ENCODE data around the gene PDLIM5. TPM values are rescaled to one million over a fixed set of nuclear protein-coding genes. Genes with fewer than 3 reads are reported as not detected.

Gene PDLIM5
- total and polyA plus RNA-seq, 7 donors, result 215 to 840 (median 480) TPM

GRCh38 chr4:94413085-94413840, 38.5 kb upstream of the PDLIM5 start:
- Histone ChIP-seq H3K9me3 (peaks cover 4% of the 10 kb centered on the region), H3K4me3 (peak overlapping the region; percentile 51), H3K27ac (peak overlapping the region; percentile 90), H3K4me1 (peaks cover 42% of the 10 kb centered on the region), H3K27me3 (ENCODE audit: insufficient read depth in 3 of 3, low read length in 2 of 3) (no peaks in the 10 kb centered on the region), H3K36me3 (ENCODE audit: insufficient read depth in 1 of 2, low read depth in 1 of 2) (no peaks in the 10 kb centered on the region)
- 21 to 42% (median 23%) methylated on average over 2 of the region's 2 CpGs for WGBS, 3 donors
- intact Hi-C loops (cut with DNase I), result no loop called here
- no peak for TF ChIP-seq CTCF (IDR thresholded peaks at IDR 0.05)
- DNase-seq (no peak), ATAC-seq (peak in 3 of 4 donors; percentile 23 to 53 (median 30))

- Histone ChIP-seq H3K27ac (peak overlapping the region; percentile 90), H3K4me3 (peak overlapping the region; percentile 1), H3K4me1 (peaks cover 44% of the 10 kb centered on the region), H3K9me3 (peaks cover 4% of the 10 kb centered on the region), H3K27me3 (ENCODE audit: insufficient read depth in 3 of 3, low read length in 2 of 3) (no peaks in the 10 kb centered on the region), H3K36me3 (ENCODE audit: insufficient read depth in 1 of 2, low read depth in 1 of 2) (no peaks in the 10 kb centered on the region)
- DNase-seq (no peak), ATAC-seq (no peak)
- WGBS, 3 donors, result 95 to 100% (median 99%) methylated on average over 1 of the region's 1 CpG
- TF ChIP-seq CTCF (IDR thresholded peaks at IDR 0.05), result no peak
- intact Hi-C loops (cut with DNase I), result no loop called here
These were observed 36.8 kb upstream of the PDLIM5 start for GRCh38 chr4:94414907-94415306.

GRCh38 chr4:94415448-94415847, 36.3 kb upstream of the PDLIM5 start:
- Histone ChIP-seq H3K27ac (peak overlapping the region; percentile 90), H3K4me3 (no peak overlapping the region), H3K4me1 (peaks cover 44% of the 10 kb centered on the region), H3K9me3 (peaks cover 4% of the 10 kb centered on the region), H3K36me3 (ENCODE audit: insufficient read depth in 1 of 2, low read depth in 1 of 2) (no peaks in the 10 kb centered on the region), H3K27me3 (ENCODE audit: insufficient read depth in 3 of 3, low read length in 2 of 3) (no peaks in the 10 kb centered on the region)
- ATAC-seq (no peak), DNase-seq (no peak)
- TF ChIP-seq CTCF (IDR thresholded peaks at IDR 0.05), result no peak
- WGBS, 3 donors, result 87 to 88% (median 87%) methylated on average over 3 of the region's 3 CpGs
- intact Hi-C loops (cut with DNase I), result no loop called here

GRCh38 chr4:94416335-94416734, 35.4 kb upstream of the PDLIM5 start:
- DNase-seq (no peak), ATAC-seq (no peak)
- 95% methylated on average over 4 of the region's 4 CpGs for WGBS, 3 donors
- intact Hi-C loops (cut with DNase I), result no loop called here
- no peaks in the 10 kb centered on the region for H3K27me3 ChIP-seq (ENCODE audit: insufficient read depth in 3 of 3, low read length in 2 of 3)
- H3K4me3 ChIP-seq, result no peak overlapping the region
- H3K9me3 ChIP-seq, result peaks cover 4% of the 10 kb centered on the region
- H3K4me1 ChIP-seq, result peaks cover 43% of the 10 kb centered on the region
- TF ChIP-seq CTCF (IDR thresholded peaks at IDR 0.05), result no peak
- H3K27ac ChIP-seq, result no peak overlapping the region
- no peaks in the 10 kb centered on the region for H3K36me3 ChIP-seq (ENCODE audit: insufficient read depth in 1 of 2, low read depth in 1 of 2)

- 92 to 97% (median 96%) methylated on average over 1 of the region's 1 CpG for WGBS, 3 donors
- Histone ChIP-seq H3K4me1 (peaks cover 36% of the 10 kb centered on the region), H3K4me3 (no peak overlapping the region), H3K9me3 (peaks cover 4% of the 10 kb centered on the region), H3K27me3 (ENCODE audit: insufficient read depth in 3 of 3, low read length in 2 of 3) (no peaks in the 10 kb centered on the region), H3K27ac (no peak overlapping the region), H3K36me3 (ENCODE audit: insufficient read depth in 1 of 2, low read depth in 1 of 2) (no peaks in the 10 kb centered on the region)
- TF ChIP-seq CTCF (IDR thresholded peaks at IDR 0.05), result no peak
- ATAC-seq (no peak), DNase-seq (no peak)
- intact Hi-C loops (cut with DNase I), result no loop called here
These were observed 34.8 kb upstream of the PDLIM5 start for GRCh38 chr4:94416981-94417380.
